ENCODE data around the gene FSTL4.

FSTL4 gene

GRCh38 chr5:133354323-133355185 lies 257.8 kb downstream of the FSTL4 start:
- DNase-seq (ENCODE audit: low read depth in 1 of 2, low spot score in 1 of 2): no peak

GRCh38 chr5:133353741-133354140 lies 258.6 kb downstream of the FSTL4 start:
- DNase-seq (ENCODE audit: low read depth in 1 of 2, low spot score in 1 of 2): no peak

GRCh38 chr5:133348406-133348805 lies 263.9 kb downstream of the FSTL4 start:
- DNase-seq (ENCODE audit: low read depth in 1 of 2, low spot score in 1 of 2): no peak

- DNase-seq (ENCODE audit: low read depth in 1 of 2, low spot score in 1 of 2): no peak
Measured at GRCh38 chr5:133347039-133347438, 265.3 kb downstream of the FSTL4 start.

DNA sequence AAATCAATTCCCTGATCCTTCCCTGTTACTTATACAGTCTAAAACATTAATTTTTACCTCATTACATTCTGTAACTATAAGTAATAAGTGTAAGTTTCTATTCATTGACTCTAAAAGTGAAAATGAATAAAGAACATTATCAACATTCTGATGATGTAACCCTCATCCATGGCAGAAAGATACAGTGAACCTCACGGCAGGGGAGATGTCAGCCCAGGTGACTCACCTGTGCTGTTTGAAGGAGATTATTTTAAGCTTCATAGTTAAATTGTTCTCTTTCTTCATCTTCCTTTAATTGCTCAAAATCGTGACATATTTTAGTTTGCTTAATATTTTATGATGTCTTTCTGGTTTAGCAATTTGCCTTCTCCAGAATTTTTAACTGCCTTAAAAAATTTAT lies 268.1 kb downstream of the FSTL4 start:
- no peak for DNase-seq (ENCODE audit: low read depth in 1 of 2, low spot score in 1 of 2)

DNA sequence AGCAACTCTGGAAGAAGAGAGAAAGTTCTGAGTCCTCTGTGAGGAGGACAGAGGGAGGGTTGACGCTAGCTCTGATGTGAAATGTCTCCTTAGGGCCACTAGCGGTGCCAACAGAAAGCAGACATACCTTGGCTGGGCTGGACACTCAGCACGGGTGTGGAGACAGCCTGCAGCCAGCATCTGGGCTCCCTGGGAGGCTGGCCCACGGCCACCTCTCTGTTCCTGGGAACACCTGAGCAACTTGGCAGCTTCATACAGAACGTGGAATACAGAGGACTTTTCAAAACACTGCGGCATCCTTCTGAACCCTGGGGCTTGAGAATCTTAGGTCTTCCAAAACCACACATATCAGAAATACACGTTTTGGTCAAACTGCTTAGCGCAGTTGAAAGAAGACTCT lies 269.1 kb downstream of the FSTL4 start:
- no peak for DNase-seq (ENCODE audit: low read depth in 1 of 2, low spot score in 1 of 2)

- no peak for DNase-seq (ENCODE audit: low read depth in 1 of 2, low spot score in 1 of 2)
Measured at GRCh38 chr5:133341915-133342710, 270.2 kb downstream of the FSTL4 start.

DNA sequence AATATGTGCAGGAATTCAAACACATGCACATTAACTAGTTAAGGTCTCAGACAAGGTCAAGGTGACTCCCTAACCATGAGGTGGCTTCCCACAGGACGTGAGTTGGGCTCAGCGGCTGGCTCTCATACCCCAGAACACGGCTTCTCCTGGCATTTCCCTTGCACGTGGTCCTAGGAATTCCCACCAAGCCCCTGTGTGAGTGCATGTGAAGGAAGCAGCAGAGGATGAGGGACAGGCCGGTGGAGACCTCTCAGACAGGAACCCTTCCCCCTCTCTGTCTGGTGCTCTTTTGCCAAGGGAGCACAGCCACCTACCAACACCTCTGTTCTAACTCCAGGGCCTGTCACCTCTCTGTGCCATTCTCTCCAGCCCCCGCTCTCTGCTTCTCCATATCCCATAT lies 271.0 kb downstream of the FSTL4 start:
- DNase-seq (ENCODE audit: low read depth in 1 of 2, low spot score in 1 of 2): no peak

DNA sequence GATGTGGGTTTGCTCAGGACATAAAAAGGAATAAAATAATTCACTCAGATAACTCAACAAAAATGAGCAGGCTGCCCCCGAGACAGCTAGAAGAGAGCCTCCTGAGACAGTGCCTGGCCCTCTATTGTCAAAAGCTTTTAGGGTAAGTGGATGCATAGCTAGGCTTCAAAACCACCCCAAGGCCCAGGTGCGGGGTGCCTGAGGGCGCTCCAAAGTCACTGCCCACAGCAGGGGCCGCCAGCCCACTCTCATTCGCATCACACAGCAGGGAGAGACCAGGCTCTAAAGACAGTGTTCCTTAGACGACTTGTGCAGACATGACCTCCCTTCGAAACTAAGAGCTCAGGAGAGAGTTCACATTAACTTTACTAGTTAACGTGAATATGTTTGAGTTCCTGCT lies 271.5 kb downstream of the FSTL4 start:
- DNase-seq (ENCODE audit: low read depth in 1 of 2, low spot score in 1 of 2): no peak

GRCh38 chr5:133340002-133340755 lies 272.2 kb downstream of the FSTL4 start:
- DNase-seq (ENCODE audit: low read depth in 1 of 2, low spot score in 1 of 2): no peak

GRCh38 chr5:133338504-133339355 lies 273.6 kb downstream of the FSTL4 start:
- DNase-seq (ENCODE audit: low read depth in 1 of 2, low spot score in 1 of 2): no peak

GRCh38 chr5:133337795-133338445 lies 274.4 kb downstream of the FSTL4 start:
- DNase-seq (ENCODE audit: low read depth in 1 of 2, low spot score in 1 of 2): no peak

DNA sequence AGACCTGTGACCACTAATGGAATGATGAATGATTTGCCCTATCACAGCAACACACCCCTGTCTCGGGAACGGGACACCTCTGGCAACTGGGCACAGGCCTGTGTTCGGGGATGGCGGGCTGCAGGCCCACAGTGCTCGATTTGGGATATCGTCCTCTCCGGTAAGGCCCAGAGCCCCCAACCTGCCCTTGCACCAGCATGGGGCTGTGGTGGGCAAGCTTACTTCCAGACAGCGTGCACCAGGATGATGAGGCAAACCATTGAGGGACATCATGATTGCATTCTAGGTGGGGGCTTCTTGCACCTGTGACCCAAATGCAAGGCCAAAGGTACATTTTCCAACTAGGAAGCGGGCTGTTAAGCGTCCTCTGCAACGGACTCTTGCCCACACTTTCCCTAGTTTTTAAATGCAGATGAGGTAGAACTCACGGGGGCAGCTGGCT lies 275.4 kb downstream of the FSTL4 start:
- DNase-seq (ENCODE audit: low read depth in 1 of 2, low spot score in 1 of 2): no peak

DNA sequence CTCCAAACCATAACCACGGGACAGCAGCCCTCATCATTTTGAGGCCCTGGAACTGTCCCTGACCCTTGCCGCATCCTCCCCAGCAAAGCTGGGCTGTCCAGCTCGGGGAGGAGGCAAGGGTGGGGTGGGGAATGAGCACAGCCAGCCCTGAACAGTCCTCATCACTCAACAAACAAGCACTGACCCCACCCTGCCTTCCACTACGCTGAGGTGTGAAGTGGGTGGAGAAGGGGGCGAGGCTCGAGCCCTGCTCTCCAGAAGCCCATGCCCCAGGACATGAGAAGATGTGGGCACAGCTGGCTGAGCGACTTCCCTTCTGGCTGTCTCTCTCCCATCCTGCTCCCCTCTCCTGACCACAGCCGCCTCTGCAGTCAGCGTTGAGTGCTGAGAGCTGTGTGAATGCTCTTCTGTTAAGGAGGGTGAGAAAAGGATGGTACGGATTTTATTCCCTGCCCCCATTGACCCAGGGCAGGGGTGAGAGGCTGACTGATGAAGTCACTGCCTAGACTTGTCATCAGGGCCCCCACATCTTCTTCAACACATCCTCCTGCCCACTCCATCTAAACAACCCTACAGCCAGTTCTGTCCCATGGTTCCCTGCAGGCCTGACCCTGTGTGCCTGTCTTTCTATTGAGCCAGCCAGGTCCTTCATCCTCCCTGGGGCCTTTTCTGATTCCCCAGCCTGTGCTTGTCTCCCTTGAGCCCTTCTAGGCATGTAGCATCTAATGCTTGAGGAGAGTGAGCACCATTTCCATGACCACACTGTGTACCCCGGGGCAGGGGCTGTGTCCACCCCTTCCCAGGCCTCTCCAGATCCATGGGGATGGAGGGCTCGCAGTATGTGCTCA lies 276.0 kb downstream of the FSTL4 start:
- no peak for DNase-seq (ENCODE audit: low read depth in 1 of 2, low spot score in 1 of 2)

- DNase-seq (ENCODE audit: low read depth in 1 of 2, low spot score in 1 of 2): no peak
Measured at GRCh38 chr5:133334796-133335639, 277.3 kb downstream of the FSTL4 start.

DNA sequence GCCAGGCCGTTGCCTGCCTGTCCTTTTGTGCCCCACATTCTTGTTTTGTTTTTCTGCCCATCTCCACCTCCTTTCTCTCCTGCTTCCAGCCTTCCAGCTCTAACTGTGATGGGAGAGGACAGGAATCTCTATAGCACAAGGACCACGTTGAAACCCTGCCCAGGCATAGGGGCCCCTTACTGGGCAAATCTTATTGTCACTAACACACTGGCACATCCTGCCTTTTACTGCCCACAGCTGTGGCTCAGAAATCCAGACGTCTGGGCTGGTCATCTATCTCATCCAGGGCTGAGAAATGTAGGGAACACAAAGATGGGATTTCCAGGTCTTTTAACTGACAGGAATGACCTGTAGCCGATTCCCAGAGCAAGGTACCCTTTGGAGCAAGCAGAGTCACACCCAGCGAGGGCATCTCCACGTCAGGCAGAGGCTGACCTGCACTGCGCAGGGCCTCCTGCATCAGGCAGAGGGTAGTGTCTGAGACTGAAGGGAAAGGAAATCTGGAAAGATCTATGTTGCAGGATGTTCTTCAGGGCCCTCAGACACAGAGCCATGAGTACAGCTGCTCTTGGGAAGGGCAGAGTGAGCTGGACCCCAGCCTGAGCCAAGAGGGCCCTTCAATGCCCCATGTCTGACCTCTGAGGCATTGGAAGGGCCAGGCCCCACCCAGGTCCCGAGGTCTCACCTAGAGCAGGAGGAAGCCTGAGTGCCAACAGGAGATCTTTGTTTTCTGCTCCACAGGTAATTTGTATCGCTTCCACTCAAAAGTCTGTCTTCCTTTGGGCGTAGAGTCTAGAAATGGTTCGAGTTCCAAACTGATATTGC lies 278.8 kb downstream of the FSTL4 start:
- DNase-seq (ENCODE audit: low read depth in 1 of 2, low spot score in 1 of 2): no peak

GRCh38 chr5:133332439-133333024 lies 279.8 kb downstream of the FSTL4 start:
- DNase-seq (ENCODE audit: low read depth in 1 of 2, low spot score in 1 of 2): no peak
